Thyroid gland (tissue), 4 donors: ENCODE data around the gene MRTFB. TPM values are rescaled to one million over a fixed set of nuclear protein-coding genes. Genes with fewer than 3 reads are reported as not detected.

Experiments used
- DNase-seq, 2 donors: peaks; one replicate each; pipeline ENCODE4 v3.0.0-alpha.2; 2019
- H3K27ac ChIP-seq, 3 donors: fragments of 200-600 bp; sonication (generic); 1 replicate in 2 of 3; 2 replicates in 1 of 3; pipeline ENCODE4 v1.5.1; 2016 to 2019; ENCODE audit warnings: mild to moderate bottlenecking in 1 of 3, moderate library complexity in 1 of 3
- H3K27me3 ChIP-seq: fragments of 200-600 bp; sonication (generic); one replicate; pipeline ENCODE4 v1.5.1; 2019
- H3K36me3 ChIP-seq, 2 donors: fragments of 200-600 bp; sonication (generic); one replicate each; pipeline ENCODE4 v1.5.1; 2016 to 2019
- H3K4me1 ChIP-seq, 2 donors: fragments of 200-600 bp; sonication (generic); one replicate each; pipeline ENCODE4 v1.5.1; 2017 to 2019
- H3K4me3 ChIP-seq, 3 donors: fragments of 200-600 bp; sonication (generic); replicated peaks in 1 of 3; 1 replicate in 2 of 3; 2 replicates in 1 of 3; pipeline ENCODE4 v1.5.1; 2016; ENCODE audit warnings: mild to moderate bottlenecking in 1 of 3
- H3K9me3 ChIP-seq: fragments of 200-600 bp; sonication (generic); one replicate; pipeline ENCODE4 v1.5.1; 2017
- POLR2A ChIP-seq, 2 donors: fragments of 450-650 bp; IDR thresholded peaks; one replicate each; pipeline ENCODE4 v1.6.1; 2017; ENCODE audit warnings: antibody characterized with exemption in 2 of 2, mild to moderate bottlenecking in 2 of 2, moderate library complexity in 1 of 2
- WGBS, 2 donors: methylation state at CpG; one replicate each; pipeline ENCODE4 v1.1.5; 2017; 5-methylcytosine and 5-hydroxymethylcytosine counted together
- intact Hi-C: fragments of 100-400 bp; cut with DNase I; formaldehyde crosslinking; loops from one replicate; pipeline ENCODE4 v1.15.1; 2023
- total RNA-seq, 4 donors: library from RNA; depleted of rRNA; stranded (reverse); fragments of >200 nt; gene quantifications; one replicate each; pipeline ENCODE4 v1.2.3, GENCODE V29; 2016
- TF ChIP-seq, protein P1 (sequence below), 6 experiments: fragments of 200-600 bp in 3 of 6; fragments of 450-650 bp in 3 of 6; sonication (generic) in 3 of 6; IDR thresholded peaks; one replicate each; pipeline ENCODE4 v1.5.1; 2016 to 2019; ENCODE audit warnings: antibody characterized with exemption in 6 of 6, mild to moderate bottlenecking in 2 of 6, inconsistent platforms in 1 of 6, moderate library complexity in 1 of 6

The MRTFB gene
- total RNA-seq, 4 donors from 2014 or later, result 51.2 to 131 (median 74.0) TPM

DNA sequence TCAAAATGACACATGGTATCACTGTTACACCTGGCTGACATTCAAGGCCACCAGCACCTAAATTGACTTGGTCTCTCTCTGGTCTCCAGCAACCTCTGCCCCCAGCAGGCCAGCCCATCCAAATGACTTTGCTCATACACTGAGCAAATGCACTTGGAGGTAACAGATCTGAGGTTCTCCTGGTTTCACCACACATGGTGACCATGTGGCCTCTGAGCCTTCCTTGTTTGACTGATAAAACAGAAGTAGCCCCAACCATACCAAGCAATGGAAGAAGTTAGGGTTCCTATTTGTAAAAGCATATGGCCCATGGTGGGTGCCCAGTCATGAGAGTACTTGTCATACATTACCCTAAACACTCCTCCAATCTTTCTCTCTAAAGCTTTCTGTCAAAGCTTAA, 181.7 kb downstream of the MRTFB start:
- no peak overlapping the region for H3K27ac ChIP-seq
- no peak overlapping the region for H3K4me3 ChIP-seq
- intact Hi-C loops, result no loop called here
- no peaks in the 10 kb centered on the region for H3K9me3 ChIP-seq
- H3K4me1 ChIP-seq, result no peaks in the 10 kb centered on the region
- TF ChIP-seq, protein P1, sequence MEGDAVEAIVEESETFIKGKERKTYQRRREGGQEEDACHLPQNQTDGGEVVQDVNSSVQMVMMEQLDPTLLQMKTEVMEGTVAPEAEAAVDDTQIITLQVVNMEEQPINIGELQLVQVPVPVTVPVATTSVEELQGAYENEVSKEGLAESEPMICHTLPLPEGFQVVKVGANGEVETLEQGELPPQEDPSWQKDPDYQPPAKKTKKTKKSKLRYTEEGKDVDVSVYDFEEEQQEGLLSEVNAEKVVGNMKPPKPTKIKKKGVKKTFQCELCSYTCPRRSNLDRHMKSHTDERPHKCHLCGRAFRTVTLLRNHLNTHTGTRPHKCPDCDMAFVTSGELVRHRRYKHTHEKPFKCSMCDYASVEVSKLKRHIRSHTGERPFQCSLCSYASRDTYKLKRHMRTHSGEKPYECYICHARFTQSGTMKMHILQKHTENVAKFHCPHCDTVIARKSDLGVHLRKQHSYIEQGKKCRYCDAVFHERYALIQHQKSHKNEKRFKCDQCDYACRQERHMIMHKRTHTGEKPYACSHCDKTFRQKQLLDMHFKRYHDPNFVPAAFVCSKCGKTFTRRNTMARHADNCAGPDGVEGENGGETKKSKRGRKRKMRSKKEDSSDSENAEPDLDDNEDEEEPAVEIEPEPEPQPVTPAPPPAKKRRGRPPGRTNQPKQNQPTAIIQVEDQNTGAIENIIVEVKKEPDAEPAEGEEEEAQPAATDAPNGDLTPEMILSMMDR (IDR thresholded peaks at IDR 0.05), result no peak
- H3K27me3 ChIP-seq, result no peaks in the 10 kb centered on the region
- DNase-seq, result no peak
- peaks cover 51 to 63% of the 10 kb centered on the region in 2 donors for H3K36me3 ChIP-seq

DNA sequence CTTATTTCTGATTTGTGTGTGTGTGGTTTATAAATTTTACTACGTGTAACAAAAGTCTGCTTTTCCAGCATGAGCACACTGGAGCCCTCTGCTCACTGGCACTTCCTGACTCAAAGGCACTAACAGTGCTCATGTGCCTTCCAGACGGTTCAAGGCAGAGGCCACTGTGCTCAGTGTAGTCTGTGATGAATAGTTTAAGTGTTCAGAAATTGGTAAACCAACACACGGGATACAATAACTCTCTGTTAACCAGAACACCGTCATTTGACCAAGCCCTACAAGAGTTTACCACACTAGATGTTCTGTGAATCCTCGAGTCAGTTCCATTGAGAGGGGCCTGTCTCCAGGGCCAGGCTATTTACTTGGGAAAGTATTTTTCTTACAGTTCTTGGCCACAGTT, 191.9 kb downstream of the MRTFB start:
- TF ChIP-seq POLR2A (IDR thresholded peaks at IDR 0.05), result no peak
- TF ChIP-seq, protein P1 (IDR thresholded peaks at IDR 0.05), result no peak
- intact Hi-C loops, result no loop called here
- Histone ChIP-seq H3K4me1 (no peaks in the 10 kb centered on the region), H3K27me3 (no peaks in the 10 kb centered on the region), H3K27ac (no peak overlapping the region), H3K4me3 (no peak overlapping the region), H3K36me3 (peaks cover 60 to 76% of the 10 kb centered on the region in 2 donors), H3K9me3 (no peaks in the 10 kb centered on the region)
- 87 to 96% methylated on average over 5 of the region's 5 CpGs for WGBS, 2 donors
- no peak for DNase-seq

DNA sequence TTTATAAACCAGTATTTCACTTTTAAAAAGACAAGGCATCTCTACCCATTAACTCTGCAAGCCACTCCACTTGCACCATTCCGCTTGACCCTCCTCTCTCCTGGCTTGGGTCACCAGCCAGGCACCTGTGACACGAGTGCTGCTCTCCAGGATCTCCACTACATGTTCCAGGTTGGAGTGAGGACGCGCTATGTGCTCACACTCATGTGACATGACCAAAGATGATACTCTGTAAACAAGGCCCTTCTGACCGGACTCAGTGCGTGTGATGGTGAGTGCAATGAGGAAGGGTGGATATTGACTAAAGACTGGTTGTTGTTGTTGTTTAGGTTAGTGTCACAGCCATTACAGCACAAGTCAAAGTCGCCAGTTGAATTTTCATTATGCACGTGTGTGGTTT, 192.7 kb downstream of the MRTFB start:
- H3K36me3 ChIP-seq, result peaks cover 54 to 69% of the 10 kb centered on the region in 2 donors
- H3K4me1 ChIP-seq, result no peaks in the 10 kb centered on the region
- no peaks in the 10 kb centered on the region for H3K9me3 ChIP-seq
- intact Hi-C loops, result no loop called here
- DNase-seq, result no peak
- WGBS, 2 donors, result 95 to 96% methylated on average over 8 of the region's 8 CpGs
- no peaks in the 10 kb centered on the region for H3K27me3 ChIP-seq
- H3K27ac ChIP-seq, result no peak overlapping the region
- TF ChIP-seq POLR2A (IDR thresholded peaks at IDR 0.05), result no peak
- TF ChIP-seq, protein P1 (IDR thresholded peaks at IDR 0.05), result no peak
- H3K4me3 ChIP-seq, result no peak overlapping the region

DNA sequence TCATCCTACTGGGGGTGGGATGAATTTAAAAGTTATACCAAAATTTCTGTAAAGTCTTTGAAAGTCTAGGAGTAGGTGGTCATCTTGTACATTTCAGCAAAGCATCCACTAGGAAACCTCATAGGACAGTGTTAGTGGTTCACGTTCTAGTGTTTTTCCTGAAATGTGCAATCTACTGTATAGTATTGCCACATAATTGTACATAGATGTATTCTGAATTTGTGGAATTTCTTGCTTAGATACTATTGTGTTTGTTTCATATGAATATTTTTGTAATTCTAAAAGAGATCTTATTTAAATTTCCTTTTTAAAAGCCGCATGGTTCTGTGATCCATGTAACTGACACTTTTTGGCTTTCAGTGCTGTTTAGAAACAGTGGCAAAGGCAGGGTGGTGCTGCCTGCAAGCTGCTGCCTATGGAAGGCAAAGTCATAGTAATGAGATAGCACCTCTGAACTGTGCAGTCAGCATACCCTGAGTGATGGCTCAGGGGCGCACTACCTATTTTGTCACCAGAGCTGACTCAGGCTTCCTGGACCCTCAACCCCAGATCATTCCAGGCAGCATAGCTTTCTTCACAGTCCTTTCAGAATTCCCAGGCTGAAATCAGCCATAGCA, 193.3 kb downstream of the MRTFB start:
- intact Hi-C loops, result no loop called here
- Histone ChIP-seq H3K9me3 (no peaks in the 10 kb centered on the region), H3K4me3 (no peak overlapping the region), H3K4me1 (no peaks in the 10 kb centered on the region), H3K27ac (no peak overlapping the region), H3K36me3 (peaks cover 52 to 63% of the 10 kb centered on the region in 2 donors), H3K27me3 (no peaks in the 10 kb centered on the region)
- no peak for TF ChIP-seq POLR2A (IDR thresholded peaks at IDR 0.05)
- TF ChIP-seq, protein P1 (IDR thresholded peaks at IDR 0.05), result no peak
- 89 to 97% methylated on average over 3 of the region's 3 CpGs for WGBS, 2 donors
- no peak for DNase-seq

DNA sequence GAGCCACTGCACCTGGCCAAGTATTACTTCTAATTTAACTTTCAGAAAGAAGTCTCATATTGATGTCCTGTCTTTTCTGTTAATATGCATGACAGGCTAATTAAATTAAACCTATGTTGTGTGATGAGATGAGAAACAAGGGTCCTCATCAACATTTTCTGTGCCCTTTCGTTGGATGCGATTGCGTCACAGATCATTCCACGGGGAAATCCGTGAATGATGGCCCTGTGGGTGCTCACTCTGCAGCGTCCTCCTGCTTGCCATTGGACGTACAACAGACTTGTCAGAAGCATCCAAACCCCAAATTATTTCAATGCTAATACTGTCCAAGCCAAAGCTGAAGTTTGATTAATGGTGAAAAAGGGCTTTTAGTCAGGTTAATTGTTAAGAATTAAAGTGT, 197.0 kb downstream of the MRTFB start:
- no peak overlapping the region for H3K4me3 ChIP-seq
- no peaks in the 10 kb centered on the region for H3K4me1 ChIP-seq
- no peak for DNase-seq
- 98 to 99% methylated on average over 7 of the region's 7 CpGs for WGBS, 2 donors
- no peaks in the 10 kb centered on the region for H3K9me3 ChIP-seq
- intact Hi-C loops, result no loop called here
- TF ChIP-seq, protein P1 (IDR thresholded peaks at IDR 0.05), result no peak
- no peak for TF ChIP-seq POLR2A (IDR thresholded peaks at IDR 0.05)
- H3K27ac ChIP-seq, result no peak overlapping the region
- H3K36me3 ChIP-seq, result peaks cover 22 to 29% of the 10 kb centered on the region in 2 donors
- no peaks in the 10 kb centered on the region for H3K27me3 ChIP-seq
